Ascending aorta (tissue), 2 donors: ENCODE measurements around the gene PABPN1. TPM values are rescaled to one million over a fixed set of nuclear protein-coding genes. Genes with fewer than 3 reads are reported as not detected.
A peak's percentile ranks its signal among the peaks of the same experiment; 100 is the strongest.

Experiments
- DNase-seq, 2 donors: peaks; one replicate each; pipeline ENCODE4 v3.0.0-alpha.2; 2019; ENCODE audit warnings: low spot score in 2 of 2
- H3K27ac ChIP-seq, 2 donors: fragments of 200-600 bp; sonication (generic); one replicate each; pipeline ENCODE4 v1.5.1; 2016 to 2017; ENCODE audit warnings: mild to moderate bottlenecking in 1 of 2
- H3K27me3 ChIP-seq: fragments of 200-600 bp; sonication (generic); one replicate; pipeline ENCODE4 v1.5.1; 2017
- H3K36me3 ChIP-seq, 2 donors: fragments of 200-600 bp; sonication (generic); one replicate each; pipeline ENCODE4 v1.5.1; 2016
- H3K4me1 ChIP-seq, 2 donors: fragments of 200-600 bp; sonication (generic); one replicate each; pipeline ENCODE4 v1.5.1; 2016 to 2017; ENCODE audit warnings: mild to moderate bottlenecking in 1 of 2
- H3K4me3 ChIP-seq, 2 donors: fragments of 200-600 bp; sonication (generic); one replicate each; pipeline ENCODE4 v1.5.1; 2016 to 2017; ENCODE audit warnings: mild to moderate bottlenecking in 1 of 2
- H3K9me3 ChIP-seq, 2 donors: fragments of 200-600 bp; sonication (generic); one replicate each; pipeline ENCODE4 v1.5.1; 2016
- intact Hi-C: fragments of 100-400 bp; cut with DNase I; formaldehyde crosslinking; loops from one replicate; pipeline ENCODE4 v1.15.1; 2023
- total RNA-seq: library from RNA; depleted of rRNA; stranded (reverse); fragments of >200 nt; gene quantifications from one replicate; pipeline ENCODE4 v1.1.0, GENCODE V29; 2016
- TF ChIP-seq, protein P1 (sequence below), 3 experiments: fragments of 200-600 bp in 2 of 3; fragments of 450-650 bp in 1 of 3; sonication (generic) in 2 of 3; IDR thresholded peaks; one replicate each; pipeline ENCODE4 v1.5.1; 2016 to 2019; ENCODE audit warnings: antibody characterized with exemption in 3 of 3, mild to moderate bottlenecking in 1 of 3, moderate library complexity in 1 of 3

The PABPN1 gene
- total RNA-seq, 1 donor from 2014 or later: 90.6 TPM

GRCh38 chr14:23302290-23303225 is 18.7 kb upstream of the PABPN1 start, which contains the start of gene PPP1R3E:
TSS of gene PPP1R3E (minus strand) at chr14:23302859. CDS start at chr14:23302576, 283 bp downstream.
- H3K27me3 ChIP-seq: no peaks in the 10 kb centered on the region
- TF ChIP-seq, protein P1, sequence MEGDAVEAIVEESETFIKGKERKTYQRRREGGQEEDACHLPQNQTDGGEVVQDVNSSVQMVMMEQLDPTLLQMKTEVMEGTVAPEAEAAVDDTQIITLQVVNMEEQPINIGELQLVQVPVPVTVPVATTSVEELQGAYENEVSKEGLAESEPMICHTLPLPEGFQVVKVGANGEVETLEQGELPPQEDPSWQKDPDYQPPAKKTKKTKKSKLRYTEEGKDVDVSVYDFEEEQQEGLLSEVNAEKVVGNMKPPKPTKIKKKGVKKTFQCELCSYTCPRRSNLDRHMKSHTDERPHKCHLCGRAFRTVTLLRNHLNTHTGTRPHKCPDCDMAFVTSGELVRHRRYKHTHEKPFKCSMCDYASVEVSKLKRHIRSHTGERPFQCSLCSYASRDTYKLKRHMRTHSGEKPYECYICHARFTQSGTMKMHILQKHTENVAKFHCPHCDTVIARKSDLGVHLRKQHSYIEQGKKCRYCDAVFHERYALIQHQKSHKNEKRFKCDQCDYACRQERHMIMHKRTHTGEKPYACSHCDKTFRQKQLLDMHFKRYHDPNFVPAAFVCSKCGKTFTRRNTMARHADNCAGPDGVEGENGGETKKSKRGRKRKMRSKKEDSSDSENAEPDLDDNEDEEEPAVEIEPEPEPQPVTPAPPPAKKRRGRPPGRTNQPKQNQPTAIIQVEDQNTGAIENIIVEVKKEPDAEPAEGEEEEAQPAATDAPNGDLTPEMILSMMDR (IDR thresholded peaks at IDR 0.05): no peak
- H3K4me3 ChIP-seq: peak within 1 kb of the TSS; percentile 85 to 93
- H3K36me3 ChIP-seq: peaks cover 0 to 1% of the 10 kb centered on the region in 2 donors
- intact Hi-C loops: loop anchor here (5.0 to 10.0 kb wide), 6 partner anchors 120 to 940 kb away; partner anchors contain the start of genes EMC9, MMP14, PRMT5 and PSME2
- DNase-seq: peak; percentile 26 to 83
- no peaks in the 10 kb centered on the region for H3K9me3 ChIP-seq
- peak within 1 kb of the TSS; percentile 93 to 98 for H3K27ac ChIP-seq
- H3K4me1 ChIP-seq: peaks cover 18 to 22% of the 10 kb centered on the region in 2 donors

DNA sequence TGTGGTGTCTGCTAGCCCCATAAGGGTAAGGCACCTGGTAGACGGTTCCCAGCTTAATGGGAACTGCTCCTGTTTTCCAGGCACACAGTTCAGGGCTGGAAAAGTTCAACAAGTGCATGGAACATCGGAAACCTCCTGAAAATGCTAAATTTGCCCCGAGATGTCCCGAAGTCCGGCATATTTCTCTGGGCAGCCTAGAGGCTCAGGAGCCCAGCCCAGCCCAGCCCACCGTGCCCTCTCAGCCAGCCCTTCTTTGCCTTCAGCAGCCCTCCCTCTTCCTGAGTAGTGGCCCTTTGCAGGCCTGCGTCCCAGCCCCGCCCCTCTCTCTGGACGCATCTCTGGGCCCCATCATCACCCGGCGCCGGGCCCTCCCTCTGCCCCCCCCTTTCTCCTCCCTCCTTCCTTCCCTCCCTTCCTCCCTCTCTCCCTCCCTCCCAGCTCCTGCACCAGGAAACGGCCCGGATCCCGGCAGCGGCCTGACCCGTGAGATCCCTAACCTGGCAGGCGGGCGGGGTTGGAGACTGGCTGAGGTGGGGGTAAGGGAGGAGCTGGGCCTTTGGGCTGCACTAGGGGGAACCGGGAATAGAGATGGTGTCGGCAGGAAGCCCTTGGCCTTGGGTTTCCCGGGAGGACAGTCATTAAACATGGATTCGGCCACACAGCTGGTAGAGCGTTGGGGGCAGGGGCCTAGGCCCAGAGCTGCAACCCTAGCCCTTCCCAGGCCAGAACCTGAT is 14.7 kb upstream of the PABPN1 start, which contains the start of gene BCL2L2:
TSS of gene BCL2L2 (plus strand) at position 422 of the 734 bp plus-strand sequence. CDS start 935 bp downstream, outside the sequence.
- no peaks in the 10 kb centered on the region for H3K27me3 ChIP-seq
- peaks cover 10 to 32% of the 10 kb centered on the region in 2 donors for H3K36me3 ChIP-seq
- TF ChIP-seq, protein P1 (IDR thresholded peaks at IDR 0.05): no peak
- H3K27ac ChIP-seq: peak within 1 kb of the TSS; percentile 92 to 96
- DNase-seq: peak; percentile 70 to 97
- H3K4me3 ChIP-seq: peak within 1 kb of the TSS; percentile 75 to 82
- intact Hi-C loops: loop anchor here (1.0 to 10.0 kb wide), 4 partner anchors 14 to 838 kb away; partner anchors contain the start of genes EMC9, MMP14, PRMT5 and PSME2
- H3K4me1 ChIP-seq: peaks cover 19 to 23% of the 10 kb centered on the region in 2 donors
- H3K9me3 ChIP-seq: no peaks in the 10 kb centered on the region

DNA sequence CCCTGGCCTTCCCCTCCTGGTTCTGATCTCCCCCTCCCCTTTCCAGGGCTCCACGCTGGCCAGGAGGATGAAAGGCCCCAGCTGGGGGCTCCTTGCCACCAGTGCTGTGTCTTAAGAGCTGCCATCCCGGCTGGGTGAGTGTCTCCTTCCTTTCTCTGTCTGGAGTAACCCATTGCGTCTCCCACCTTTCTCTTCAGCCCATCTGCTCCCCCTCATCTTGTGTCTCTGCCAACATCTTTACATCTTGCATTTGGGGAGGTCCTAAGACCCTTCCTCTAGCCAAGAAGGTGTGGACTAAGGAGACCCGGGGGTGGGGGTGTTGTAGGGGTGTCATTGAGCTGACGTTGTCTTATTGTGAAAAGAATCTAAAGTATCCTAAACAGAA is 14.1 kb upstream of the PABPN1 start:
- no peaks in the 10 kb centered on the region for H3K27me3 ChIP-seq
- DNase-seq: no peak
- H3K9me3 ChIP-seq: no peaks in the 10 kb centered on the region
- H3K4me3 ChIP-seq: peak overlapping the region; percentile 75 to 82
- H3K27ac ChIP-seq: peak overlapping the region; percentile 92 to 96
- H3K4me1 ChIP-seq: peaks cover 19 to 20% of the 10 kb centered on the region in 2 donors
- intact Hi-C loops: loop anchor here (10.0 kb wide), 3 partner anchors 382 to 838 kb away; partner anchors contain the start of genes EMC9, MMP14, PRMT5 and PSME2
- H3K36me3 ChIP-seq: peaks cover 10 to 32% of the 10 kb centered on the region in 2 donors
- TF ChIP-seq, protein P1 (IDR thresholded peaks at IDR 0.05): no peak

DNA sequence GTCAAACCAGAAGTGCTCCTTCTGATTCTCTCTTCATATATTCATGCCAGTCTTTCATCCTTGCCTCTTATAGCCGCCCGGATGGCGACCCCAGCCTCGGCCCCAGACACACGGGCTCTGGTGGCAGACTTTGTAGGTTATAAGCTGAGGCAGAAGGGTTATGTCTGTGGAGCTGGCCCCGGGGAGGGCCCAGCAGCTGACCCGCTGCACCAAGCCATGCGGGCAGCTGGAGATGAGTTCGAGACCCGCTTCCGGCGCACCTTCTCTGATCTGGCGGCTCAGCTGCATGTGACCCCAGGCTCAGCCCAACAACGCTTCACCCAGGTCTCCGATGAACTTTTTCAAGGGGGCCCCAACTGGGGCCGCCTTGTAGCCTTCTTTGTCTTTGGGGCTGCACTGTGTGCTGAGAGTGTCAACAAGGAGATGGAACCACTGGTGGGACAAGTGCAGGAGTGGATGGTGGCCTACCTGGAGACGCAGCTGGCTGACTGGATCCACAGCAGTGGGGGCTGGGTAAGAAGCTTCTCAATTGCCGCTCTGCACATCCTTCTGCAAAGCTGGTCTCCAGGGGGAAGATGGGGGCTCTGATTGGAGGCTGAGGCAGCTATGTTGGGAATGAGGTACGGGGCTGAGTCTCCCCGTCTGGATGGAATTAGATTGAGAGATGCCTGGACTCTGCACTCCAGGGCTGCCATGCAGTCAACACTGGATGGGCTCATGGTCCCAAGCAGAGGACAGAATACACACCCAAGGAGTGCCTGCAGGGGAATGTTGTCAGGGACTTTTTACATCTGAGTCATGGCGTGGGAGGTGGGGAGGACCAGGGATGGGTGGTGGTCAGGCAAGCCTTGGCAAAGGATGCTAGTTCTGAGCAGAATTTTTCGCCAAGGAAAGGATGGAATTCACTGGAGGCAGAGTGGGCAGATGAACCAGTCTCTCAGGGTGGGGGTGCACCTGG is 13.3 kb upstream of the PABPN1 start:
- DNase-seq: peak in 1 of 2 donors; percentile 63
- H3K4me1 ChIP-seq: peaks cover 19 to 20% of the 10 kb centered on the region in 2 donors
- H3K27me3 ChIP-seq: no peaks in the 10 kb centered on the region
- intact Hi-C loops: loop anchor here (10.0 kb wide), 3 partner anchors 383 to 837 kb away; partner anchors contain the start of genes EMC9, MMP14, PRMT5 and PSME2
- peaks cover 10 to 32% of the 10 kb centered on the region in 2 donors for H3K36me3 ChIP-seq
- TF ChIP-seq, protein P1 (IDR thresholded peaks at IDR 0.05): no peak
- peak overlapping the region; percentile 92 to 96 for H3K27ac ChIP-seq
- H3K4me3 ChIP-seq: peak overlapping the region; percentile 75 to 82
- H3K9me3 ChIP-seq: no peaks in the 10 kb centered on the region
